H9 (cell line): ENCODE data around the gene WDR5B. TPM values are rescaled to one million over a fixed set of nuclear protein-coding genes. Genes with fewer than 3 reads are reported as not detected.

ENCODE experiments used
- DNase-seq: peaks from one replicate; pipeline ENCODE4 v3.0.0-alpha.2; 2017
- H2AFZ ChIP-seq: one replicate; pipeline ENCODE4 v1.6.1; 2013; ENCODE audit warnings: mild to moderate bottlenecking, low read length, control low read depth, moderate library complexity
- H2AK5ac ChIP-seq: 2 replicates; pipeline ENCODE4 v1.6.1; 2013; ENCODE audit warnings: low read length, control low read depth, mixed read lengths; ENCODE audit not compliant: insufficient read length
- H2BK120ac ChIP-seq: one replicate; pipeline ENCODE4 v1.6.1; 2013; ENCODE audit warnings: low read depth, mild to moderate bottlenecking, low read length, control low read depth, inconsistent platforms; ENCODE audit not compliant: poor library complexity, severe bottlenecking
- H2BK12ac ChIP-seq: 2 replicates; pipeline ENCODE4 v1.6.1; 2013; ENCODE audit warnings: low read length, control low read depth, mixed read lengths, low read depth; ENCODE audit not compliant: insufficient read length
- H2BK15ac ChIP-seq: 2 replicates; pipeline ENCODE4 v1.6.1; 2013; ENCODE audit warnings: low read depth, low read length, control low read depth
- H2BK20ac ChIP-seq: one replicate; pipeline ENCODE4 v1.6.1; 2013; ENCODE audit warnings: low read depth, mild to moderate bottlenecking, low read length, control low read depth, inconsistent platforms; ENCODE audit not compliant: poor library complexity, severe bottlenecking
- H2BK5ac ChIP-seq: 2 replicates; pipeline ENCODE4 v1.6.1; 2013; ENCODE audit warnings: low read length, control low read depth, mixed read lengths; ENCODE audit not compliant: insufficient read length
- H3K14ac ChIP-seq: 2 replicates; pipeline ENCODE4 v1.6.1; 2013; ENCODE audit warnings: low read length, control low read depth; ENCODE audit not compliant: insufficient read depth
- H3K18ac ChIP-seq: 2 replicates; pipeline ENCODE4 v1.6.1; 2013; ENCODE audit warnings: low read depth, mild to moderate bottlenecking, mixed read lengths, low read length, control low read depth; ENCODE audit not compliant: insufficient read length
- H3K23ac ChIP-seq: 2 replicates; pipeline ENCODE4 v1.6.1; 2013; ENCODE audit warnings: low read length, control low read depth, mixed read lengths, low read depth; ENCODE audit not compliant: insufficient read length
- H3K23me2 ChIP-seq: 2 replicates; pipeline ENCODE4 v1.6.1; 2013; ENCODE audit warnings: low read depth, mild to moderate bottlenecking, mixed read lengths, low read length, control low read depth; ENCODE audit not compliant: insufficient read length, poor library complexity, severe bottlenecking
- H3K27ac ChIP-seq: 2 replicates; pipeline ENCODE4 v1.5.1; 2013; ENCODE audit warnings: low read length, control low read depth, mixed read lengths, low read depth; ENCODE audit not compliant: insufficient read length
- H3K27me3 ChIP-seq: 2 replicates; pipeline ENCODE4 v1.6.1; 2013; ENCODE audit warnings: low read length, control low read depth, inconsistent platforms; ENCODE audit not compliant: insufficient read depth
- H3K4ac ChIP-seq: 2 replicates; pipeline ENCODE4 v1.6.1; 2013; ENCODE audit warnings: low read depth, mild to moderate bottlenecking, control low read depth, inconsistent platforms, low read length, moderate library complexity
- H3K4me1 ChIP-seq: 2 replicates; pipeline ENCODE4 v1.6.1; 2013; ENCODE audit warnings: low read length, control low read depth, inconsistent platforms; ENCODE audit not compliant: insufficient read depth
- H3K4me2 ChIP-seq: 2 replicates; pipeline ENCODE4 v1.6.1; 2013; ENCODE audit warnings: low read length, control low read depth, mixed read lengths; ENCODE audit not compliant: insufficient read length, insufficient read depth
- H3K56ac ChIP-seq: 2 replicates; pipeline ENCODE4 v1.6.1; 2013; ENCODE audit warnings: low read depth, mild to moderate bottlenecking, mixed read lengths, low read length, control low read depth; ENCODE audit not compliant: insufficient read length
- H3K79me1 ChIP-seq: 2 replicates; pipeline ENCODE4 v1.6.1; 2013; ENCODE audit warnings: low read depth, mild to moderate bottlenecking, moderate library complexity, low read length, control low read depth, inconsistent platforms; ENCODE audit not compliant: insufficient read depth, poor library complexity, severe bottlenecking
- H3K79me2 ChIP-seq: 2 replicates; pipeline ENCODE4 v1.6.1; 2013; ENCODE audit warnings: low read length, control low read depth, inconsistent platforms; ENCODE audit not compliant: insufficient read depth
- H3K9ac ChIP-seq: 2 replicates; pipeline ENCODE4 v1.6.1; 2013; ENCODE audit warnings: low read length, control low read depth, mixed read lengths; ENCODE audit not compliant: insufficient read length; ENCODE audit errors: extremely low read depth
- H3K9me3 ChIP-seq: one replicate; pipeline ENCODE4 v1.6.1; 2013; ENCODE audit warnings: low read depth, low read length, inconsistent platforms; ENCODE audit not compliant: control insufficient read depth
- H3T11ph ChIP-seq: one replicate; pipeline ENCODE4 v1.6.1; 2013; ENCODE audit warnings: mild to moderate bottlenecking, low read length, control low read depth, inconsistent platforms
- H4K20me1 ChIP-seq: one replicate; pipeline ENCODE4 v1.6.1; 2013; ENCODE audit not compliant: control insufficient read depth, insufficient read length, insufficient read depth
- H4K5ac ChIP-seq: 2 replicates; pipeline ENCODE4 v1.6.1; 2013; ENCODE audit warnings: low read depth, mild to moderate bottlenecking, mixed read lengths, low read length, control low read depth; ENCODE audit not compliant: insufficient read length
- H4K8ac ChIP-seq: replicated peaks from 2 replicates; pipeline ENCODE4 v1.6.1; 2013; ENCODE audit warnings: low read length, control low read depth, mixed read lengths, low read depth; ENCODE audit not compliant: insufficient read length
- H4K91ac ChIP-seq: 2 replicates; pipeline ENCODE4 v1.6.1; 2013; ENCODE audit warnings: low read depth, mild to moderate bottlenecking, moderate library complexity, mixed read lengths, low read length, control low read depth; ENCODE audit not compliant: insufficient read length
- H3K27ac Mint-ChIP-seq, 3 experiments: 2 replicates in 2 of 3; 3 replicates in 1 of 3; pipeline ENCODE4 v1.8.0; 2020 to 2021; ENCODE audit warnings: mixed read lengths in 3 of 3, mild to moderate bottlenecking in 1 of 3, moderate library complexity in 1 of 3
- H3K27me3 Mint-ChIP-seq: 2 replicates; pipeline ENCODE4 v1.8.0; 2021; ENCODE audit warnings: low read depth, mild to moderate bottlenecking, moderate library complexity, mixed read lengths
- H3K36me3 Mint-ChIP-seq, 3 experiments: 2 replicates in 2 of 3; 3 replicates in 1 of 3; pipeline ENCODE4 v1.8.0; 2020 to 2021; ENCODE audit warnings: low read depth in 3 of 3, mixed read lengths in 3 of 3; ENCODE audit not compliant: insufficient read depth in 1 of 3
- H3K4me1 Mint-ChIP-seq, 2 experiments: 2 replicates each; pipeline ENCODE4 v1.8.0; 2020; ENCODE audit warnings: mixed read lengths in 2 of 2
- H3K4me3 Mint-ChIP-seq, 2 experiments: 2 replicates in 1 of 2; 3 replicates in 1 of 2; pipeline ENCODE4 v1.8.0; 2020 to 2021; ENCODE audit warnings: mild to moderate bottlenecking in 2 of 2, mixed read lengths in 2 of 2, moderate library complexity in 1 of 2
- H3K9me3 Mint-ChIP-seq, 2 experiments: 2 replicates in 1 of 2; 3 replicates in 1 of 2; pipeline ENCODE4 v1.8.0; 2020; ENCODE audit warnings: mild to moderate bottlenecking in 2 of 2, mixed read lengths in 2 of 2, moderate library complexity in 1 of 2
- total RNA-seq: library from RNA; stranded (reverse); gene quantifications from 2 replicates; pipeline ENCODE4 v1.2.1, GENCODE V29; 2021
- TF ChIP-seq, protein P1 (sequence below): fragments of 200-600 bp; sonication (generic); conservative IDR thresholded peaks from 3 replicates; pipeline ENCODE4 v1.8.0; 2021; ENCODE audit warnings: antibody characterized with exemption, mild to moderate bottlenecking

WDR5B gene
- total RNA-seq, 1 experiment from 2014 or later = 3.7 TPM

DNA sequence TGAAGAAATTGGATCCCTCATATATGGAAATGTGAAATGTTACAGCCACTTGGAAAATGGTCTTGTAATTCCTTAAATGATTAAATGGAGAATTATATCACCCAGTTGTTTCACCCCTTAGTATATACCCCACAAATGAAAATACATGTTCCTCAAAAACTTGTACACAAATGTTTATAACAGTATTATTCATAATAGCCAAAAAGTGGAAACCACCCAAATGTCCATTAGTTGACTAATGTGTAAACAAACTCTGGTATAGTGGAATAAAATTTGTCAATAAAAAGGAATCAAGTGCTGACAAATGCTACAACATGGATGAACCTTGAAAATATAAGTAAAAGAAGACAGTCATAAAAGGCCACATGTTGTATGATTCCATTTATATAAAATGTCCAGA lies 19.4 kb downstream of the WDR5B start:
- no peaks in the 10 kb centered on the region for H3K23me2 ChIP-seq
- no peaks in the 10 kb centered on the region for H3K79me2 ChIP-seq
- H3K4me1 ChIP-seq = no peaks in the 10 kb centered on the region
- H4K20me1 ChIP-seq = no peaks in the 10 kb centered on the region
- H2BK20ac ChIP-seq = no peak overlapping the region
- H2BK12ac ChIP-seq = no peak overlapping the region
- no peak overlapping the region for H3K27ac ChIP-seq
- TF ChIP-seq, protein P1, sequence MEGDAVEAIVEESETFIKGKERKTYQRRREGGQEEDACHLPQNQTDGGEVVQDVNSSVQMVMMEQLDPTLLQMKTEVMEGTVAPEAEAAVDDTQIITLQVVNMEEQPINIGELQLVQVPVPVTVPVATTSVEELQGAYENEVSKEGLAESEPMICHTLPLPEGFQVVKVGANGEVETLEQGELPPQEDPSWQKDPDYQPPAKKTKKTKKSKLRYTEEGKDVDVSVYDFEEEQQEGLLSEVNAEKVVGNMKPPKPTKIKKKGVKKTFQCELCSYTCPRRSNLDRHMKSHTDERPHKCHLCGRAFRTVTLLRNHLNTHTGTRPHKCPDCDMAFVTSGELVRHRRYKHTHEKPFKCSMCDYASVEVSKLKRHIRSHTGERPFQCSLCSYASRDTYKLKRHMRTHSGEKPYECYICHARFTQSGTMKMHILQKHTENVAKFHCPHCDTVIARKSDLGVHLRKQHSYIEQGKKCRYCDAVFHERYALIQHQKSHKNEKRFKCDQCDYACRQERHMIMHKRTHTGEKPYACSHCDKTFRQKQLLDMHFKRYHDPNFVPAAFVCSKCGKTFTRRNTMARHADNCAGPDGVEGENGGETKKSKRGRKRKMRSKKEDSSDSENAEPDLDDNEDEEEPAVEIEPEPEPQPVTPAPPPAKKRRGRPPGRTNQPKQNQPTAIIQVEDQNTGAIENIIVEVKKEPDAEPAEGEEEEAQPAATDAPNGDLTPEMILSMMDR = no peak
- H4K5ac ChIP-seq = no peak overlapping the region
- no peak for DNase-seq
- no peak overlapping the region for H2BK15ac ChIP-seq
- H3K4ac ChIP-seq = no peak overlapping the region
- H3K4me2 ChIP-seq = no peak overlapping the region
- H3T11ph ChIP-seq = no peak overlapping the region
- H3K9ac ChIP-seq = no peak overlapping the region
- no peak overlapping the region for H2BK5ac ChIP-seq
- Mint-ChIP-seq H3K36me3 (peaks cover 0 to 10% (median 7%) of the 10 kb centered on the region in 3 experiments; a peak in 4 of 7 replicates), H3K4me3 (no peak overlapping the region), H3K27ac (no peak overlapping the region), H3K4me1 (peaks cover 0 to 8% of the 10 kb centered on the region in 2 experiments; a peak in 2 of 4 replicates), H3K27me3 (no peaks in the 10 kb centered on the region), H3K9me3 (no peaks in the 10 kb centered on the region)
- H2AK5ac ChIP-seq = no peak overlapping the region
- H4K91ac ChIP-seq = no peak overlapping the region
- no peaks in the 10 kb centered on the region for H3K27me3 ChIP-seq
- H3K56ac ChIP-seq = no peak overlapping the region
- no peak overlapping the region for H3K18ac ChIP-seq
- no peak overlapping the region for H2BK120ac ChIP-seq
- H4K8ac ChIP-seq = no peak overlapping the region
- no peak overlapping the region for H2AFZ ChIP-seq
- H3K23ac ChIP-seq = no peak overlapping the region
- H3K14ac ChIP-seq = no peak overlapping the region
- H3K79me1 ChIP-seq = no peaks in the 10 kb centered on the region
- H3K9me3 ChIP-seq = no peaks in the 10 kb centered on the region
